Measurements from ENCODE around the gene ARSI. TPM values are rescaled to one million over a fixed set of nuclear protein-coding genes. Genes with fewer than 3 reads are reported as not detected.

The ARSI gene
- total and polyA plus RNA-seq, 8 donors: 0.14 to 0.87 (median 0.24) TPM; not detected in 3

DNA sequence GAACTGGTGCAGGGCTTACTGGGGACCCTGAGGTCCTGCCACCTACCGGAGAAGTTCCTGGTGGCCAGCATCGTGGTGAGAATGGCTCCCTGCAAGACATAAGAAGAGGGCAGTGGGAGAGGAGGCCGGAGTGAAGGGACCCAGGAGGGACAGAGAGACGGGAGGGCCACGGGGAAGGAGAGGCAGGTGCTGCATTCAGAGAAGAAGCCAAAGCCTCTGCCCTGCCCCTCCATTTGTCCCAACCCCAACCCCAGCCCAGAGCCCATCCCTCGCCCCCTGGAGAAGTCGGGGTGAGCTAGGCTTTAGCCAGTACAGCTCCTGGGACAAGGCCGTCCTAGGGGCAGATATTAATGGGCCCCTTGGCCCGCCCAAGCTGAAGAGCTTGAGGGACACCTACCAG, 55.0 kb downstream of the ARSI start:
- ATAC-seq: no peak
- no peak for FAIRE-seq

GRCh38 chr5:150246835-150247234, 55.9 kb downstream of the ARSI start:
- DNase-seq (peak in 1 of 6 donors; percentile 41), FAIRE-seq (no peak), ATAC-seq (no peak)
- Histone ChIP-seq H3K27me3 (no peaks in the 10 kb centered on the region), H3K27ac (no peak overlapping the region), H3K9me3 (no peaks in the 10 kb centered on the region), H3K36me3 (no peaks in the 10 kb centered on the region), H3K4me1 (no peaks in the 10 kb centered on the region), H3K4me3 (no peak overlapping the region)
- intact Hi-C loops (cut with DNase I): no loop called here
- TF ChIP-seq, protein P1, sequence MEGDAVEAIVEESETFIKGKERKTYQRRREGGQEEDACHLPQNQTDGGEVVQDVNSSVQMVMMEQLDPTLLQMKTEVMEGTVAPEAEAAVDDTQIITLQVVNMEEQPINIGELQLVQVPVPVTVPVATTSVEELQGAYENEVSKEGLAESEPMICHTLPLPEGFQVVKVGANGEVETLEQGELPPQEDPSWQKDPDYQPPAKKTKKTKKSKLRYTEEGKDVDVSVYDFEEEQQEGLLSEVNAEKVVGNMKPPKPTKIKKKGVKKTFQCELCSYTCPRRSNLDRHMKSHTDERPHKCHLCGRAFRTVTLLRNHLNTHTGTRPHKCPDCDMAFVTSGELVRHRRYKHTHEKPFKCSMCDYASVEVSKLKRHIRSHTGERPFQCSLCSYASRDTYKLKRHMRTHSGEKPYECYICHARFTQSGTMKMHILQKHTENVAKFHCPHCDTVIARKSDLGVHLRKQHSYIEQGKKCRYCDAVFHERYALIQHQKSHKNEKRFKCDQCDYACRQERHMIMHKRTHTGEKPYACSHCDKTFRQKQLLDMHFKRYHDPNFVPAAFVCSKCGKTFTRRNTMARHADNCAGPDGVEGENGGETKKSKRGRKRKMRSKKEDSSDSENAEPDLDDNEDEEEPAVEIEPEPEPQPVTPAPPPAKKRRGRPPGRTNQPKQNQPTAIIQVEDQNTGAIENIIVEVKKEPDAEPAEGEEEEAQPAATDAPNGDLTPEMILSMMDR (IDR thresholded peaks at IDR 0.05): no peak
- WGBS, 2 donors: 64 to 90% methylated on average over 5 of the region's 5 CpGs

More for the DNA sequence above, 55.0 kb downstream of the ARSI start:
- DNase-seq: peak in 1 of 6 donors; percentile 45
- no peaks in the 10 kb centered on the region for H3K4me1 ChIP-seq
- H3K4me3 ChIP-seq: no peak overlapping the region
- intact Hi-C loops (cut with DNase I): no loop called here
- TF ChIP-seq, protein P1 (IDR thresholded peaks at IDR 0.05): no peak
- no peaks in the 10 kb centered on the region for H3K9me3 ChIP-seq
- H3K36me3 ChIP-seq: no peaks in the 10 kb centered on the region
- H3K27me3 ChIP-seq: no peaks in the 10 kb centered on the region
- 90 to 96% methylated on average over 7 to 9 of the region's 9 CpGs for WGBS, 2 donors
- no peak overlapping the region for H3K27ac ChIP-seq

- TF ChIP-seq, protein P1 (IDR thresholded peaks at IDR 0.05): no peak
- H3K4me3 ChIP-seq: no peak overlapping the region
- intact Hi-C loops (cut with DNase I): no loop called here
- H3K27me3 ChIP-seq: no peaks in the 10 kb centered on the region
- WGBS, 2 donors: 92 to 96% methylated on average over 5 of the region's 5 CpGs
- H3K27ac ChIP-seq: no peak overlapping the region
- no peak for FAIRE-seq
- H3K4me1 ChIP-seq: no peaks in the 10 kb centered on the region
- H3K36me3 ChIP-seq: no peaks in the 10 kb centered on the region
- H3K9me3 ChIP-seq: no peaks in the 10 kb centered on the region
- no peak for ATAC-seq
- DNase-seq: no peak
Observed at GRCh38 chr5:150246429-150246828, 56.3 kb downstream of the ARSI start.

Other genes with a start within 250 kb of the ARSI start
- 10 to 100 TPM in 3 of 6 donors, 1 to 10 TPM in 3; 1.4 to 51.2 (median 7.6) TPM for gene CSF1R, start 216.4 kb downstream of the ARSI start, total RNA-seq
- 1 to 10 TPM; 1.9 to 2.6 TPM for gene CSF1R, start 216.4 kb downstream of the ARSI start, polyA plus RNA-seq
- 10 to 100 TPM in 4 of 6 donors, 1 to 10 TPM in 2; 7.2 to 48.6 (median 15.6) TPM for gene PDGFRB, start 147.1 kb downstream of the ARSI start, total RNA-seq
- 10 to 100 TPM; 11.5 to 17.0 TPM for gene PDGFRB, start 147.1 kb downstream of the ARSI start, polyA plus RNA-seq
- under 1 TPM in 2 of 6 donors, not detected in 4; 0.13 to 0.16 TPM for gene CDX1, start 136.1 kb downstream of the ARSI start, total RNA-seq
- gene CDX1, start 136.1 kb downstream of the ARSI start, polyA plus RNA-seq: under 1 TPM in 1 of 2 donors, not detected in 1; 0.19 TPM
- not detected for gene SLC6A7, start 112.8 kb downstream of the ARSI start, total RNA-seq
- not detected for gene SLC6A7, start 112.8 kb downstream of the ARSI start, polyA plus RNA-seq
- under 1 TPM in 4 of 6 donors, not detected in 2; 0.03 to 0.19 (median 0.06) TPM for gene CAMK2A, start 13.1 kb downstream of the ARSI start, total RNA-seq
- gene CAMK2A, start 13.1 kb downstream of the ARSI start, polyA plus RNA-seq: under 1 TPM in 1 of 2 donors, not detected in 1; 0.12 TPM
- gene TCOF1, start 54.8 kb upstream of the ARSI start, total RNA-seq: 10 to 100 TPM in 5 of 6 donors, 1 to 10 TPM in 1; 8.7 to 19.5 (median 12.8) TPM
- gene TCOF1, start 54.8 kb upstream of the ARSI start, polyA plus RNA-seq: 10 to 100 TPM; 15.8 to 19.9 TPM
- 1,000 to 10,000 TPM in 1 of 6 donors, 100 to 1,000 TPM in 3, 10 to 100 TPM in 2; 67.2 to 1,206 (median 163) TPM for gene CD74, start 110.0 kb upstream of the ARSI start, total RNA-seq
- 100 to 1,000 TPM; 138 to 141 TPM for gene CD74, start 110.0 kb upstream of the ARSI start, polyA plus RNA-seq
- 1,000 to 10,000 TPM; 1,164 to 1,840 (median 1,380) TPM for gene RPS14, start 146.8 kb upstream of the ARSI start, total RNA-seq
- 1,000 to 10,000 TPM; 2,004 to 2,138 TPM for gene RPS14, start 146.8 kb upstream of the ARSI start, polyA plus RNA-seq
- gene NDST1, start 205.2 kb upstream of the ARSI start, total RNA-seq: 10 to 100 TPM; 35.5 to 57.2 (median 41.0) TPM
- gene NDST1, start 205.2 kb upstream of the ARSI start, polyA plus RNA-seq: 10 to 100 TPM in 1 of 2 donors, 1 to 10 TPM in 1; 9.9 to 20.2 TPM

All from pancreas (tissue), 10 donors.